HTERT RPE-1 (cell line): ENCODE measurements around the gene WNK3.

Source experiments
- in situ Hi-C: fragments of 300-500 bp; cut with MboI; formaldehyde crosslinking; loops from 4 replicates; pipeline ENCODE4 v1.14.3; 2020; ENCODE audit warnings: low sequenced_read_pairs

Gene WNK3

DNA sequence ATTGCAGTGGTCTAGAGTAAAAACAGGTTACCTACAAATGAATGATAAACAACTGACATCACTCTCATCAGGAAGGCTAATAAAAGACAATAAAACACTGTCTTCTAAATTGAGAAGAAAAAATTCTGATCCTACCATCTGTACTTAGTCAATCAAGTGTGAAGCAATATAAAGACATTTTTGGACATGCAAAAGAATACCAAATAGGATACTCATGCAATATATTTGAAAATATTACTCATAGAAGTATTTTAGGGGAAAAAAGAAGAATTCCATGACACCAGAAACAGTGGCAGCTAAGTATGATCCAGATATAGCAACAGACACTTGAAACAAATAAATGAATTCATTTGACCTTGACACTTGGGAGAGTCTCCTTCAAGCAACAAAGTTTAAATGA is 111.0 kb downstream of the WNK3 start:
- in situ Hi-C loops: no loop called here

DNA sequence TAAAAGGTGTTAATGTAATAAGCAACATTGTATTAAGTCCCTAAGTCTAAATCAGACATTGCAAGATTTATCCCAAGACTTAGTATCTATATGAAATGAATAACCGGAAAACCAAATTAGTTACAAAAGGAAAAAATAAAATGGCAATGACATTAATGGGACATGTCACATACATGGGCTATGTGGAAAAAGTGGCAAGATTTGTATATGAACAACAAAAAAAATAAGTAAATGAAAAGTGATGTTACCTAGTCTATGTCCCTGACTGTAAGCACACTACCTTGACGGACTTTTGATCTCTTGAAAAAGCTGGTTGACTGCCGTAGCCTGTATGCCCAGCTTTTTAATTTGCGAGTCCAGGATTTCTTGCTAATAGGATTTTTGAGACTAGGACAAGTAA is 119.3 kb downstream of the WNK3 start:
- in situ Hi-C loops: no loop called here

DNA sequence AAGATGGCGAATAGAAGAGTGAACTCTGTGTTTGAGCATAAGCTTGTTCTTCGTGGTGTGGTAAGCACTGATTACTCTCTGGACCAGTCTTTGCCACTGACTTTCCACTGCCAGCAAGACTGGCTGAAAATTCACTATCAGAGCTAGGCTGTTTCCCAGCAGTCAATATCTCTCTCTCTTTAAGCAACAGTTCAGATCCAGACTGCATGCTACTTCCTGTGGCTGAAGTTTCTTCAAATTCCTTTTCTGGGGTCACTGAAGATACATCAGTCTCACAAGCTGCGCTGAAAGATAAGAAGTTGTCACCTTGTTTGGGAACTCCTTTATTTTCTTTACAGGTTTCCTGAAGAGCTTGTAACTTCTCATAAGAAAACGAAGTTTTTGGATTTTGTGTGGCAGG is 120.8 kb downstream of the WNK3 start:
- in situ Hi-C loops: no loop called here

DNA sequence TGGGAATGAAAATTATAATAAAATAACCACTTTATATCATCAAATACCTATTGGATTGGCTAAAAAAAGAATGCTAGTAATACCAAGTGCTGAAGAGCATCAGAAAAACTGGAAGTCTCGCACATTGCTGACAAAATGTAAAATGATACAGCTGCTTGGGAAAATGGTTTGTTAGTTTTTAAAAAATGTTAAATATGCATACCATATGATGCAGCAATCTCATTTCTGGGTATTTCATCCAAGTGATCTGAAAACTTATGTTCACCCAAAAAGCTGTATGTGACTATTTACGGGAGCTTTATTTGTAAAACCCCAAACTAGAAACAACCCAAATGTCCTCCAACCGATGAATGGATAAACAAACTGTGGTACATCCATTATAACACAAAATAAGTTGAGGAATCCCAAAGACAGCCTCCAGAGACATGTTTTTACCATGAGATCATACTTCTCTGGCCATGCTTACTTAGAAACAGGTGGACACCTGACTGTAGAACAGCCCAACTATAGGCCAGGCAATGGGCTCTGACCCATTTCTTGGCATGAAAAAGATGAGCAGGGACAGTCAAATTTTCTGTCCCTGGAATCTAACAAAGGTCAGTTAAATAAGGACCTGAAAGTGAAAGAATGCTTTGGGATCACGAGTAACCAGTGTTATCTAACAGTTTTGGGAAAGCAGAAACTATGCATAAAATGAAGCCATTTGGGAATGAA is 127.3 kb downstream of the WNK3 start:
- in situ Hi-C loops: no loop called here

DNA sequence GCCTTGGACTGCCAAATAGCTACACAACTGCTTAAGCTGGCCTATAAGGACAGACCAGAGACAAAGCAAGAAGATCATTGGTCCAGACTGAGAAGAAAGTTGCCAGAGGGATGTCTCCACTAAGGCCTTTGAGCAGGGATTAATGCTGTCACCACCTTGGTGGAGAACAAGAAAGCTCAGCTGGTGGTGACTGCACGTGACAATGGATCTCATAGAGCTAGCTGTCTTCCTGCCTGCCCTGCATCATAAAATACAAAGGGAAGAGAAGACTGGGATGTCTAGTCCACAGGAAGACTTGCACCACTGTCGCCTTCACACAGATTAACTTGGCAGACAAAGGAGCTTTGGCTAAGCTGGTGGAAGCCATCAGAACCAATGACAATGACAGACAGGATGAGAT is 134.3 kb downstream of the WNK3 start:
- in situ Hi-C loops: no loop called here

DNA sequence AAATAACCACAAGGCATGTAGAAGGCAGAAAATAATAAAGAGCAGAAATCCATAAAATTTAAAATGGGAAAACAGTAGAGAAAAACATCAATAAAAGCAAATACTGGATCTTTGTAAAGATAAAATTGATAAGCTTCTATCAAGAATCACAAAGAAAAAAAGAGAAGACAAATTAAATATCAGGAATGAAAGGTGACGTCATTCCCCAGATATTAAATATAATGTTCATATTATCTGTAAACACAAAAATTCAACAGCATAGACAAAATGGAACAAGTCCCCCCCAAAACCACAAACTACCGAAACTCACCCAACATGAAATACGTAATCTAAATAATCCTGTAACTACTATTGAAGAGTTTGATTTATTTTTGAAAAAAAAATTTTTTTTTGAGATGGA is 144.2 kb downstream of the WNK3 start:
- in situ Hi-C loops: no loop called here

DNA sequence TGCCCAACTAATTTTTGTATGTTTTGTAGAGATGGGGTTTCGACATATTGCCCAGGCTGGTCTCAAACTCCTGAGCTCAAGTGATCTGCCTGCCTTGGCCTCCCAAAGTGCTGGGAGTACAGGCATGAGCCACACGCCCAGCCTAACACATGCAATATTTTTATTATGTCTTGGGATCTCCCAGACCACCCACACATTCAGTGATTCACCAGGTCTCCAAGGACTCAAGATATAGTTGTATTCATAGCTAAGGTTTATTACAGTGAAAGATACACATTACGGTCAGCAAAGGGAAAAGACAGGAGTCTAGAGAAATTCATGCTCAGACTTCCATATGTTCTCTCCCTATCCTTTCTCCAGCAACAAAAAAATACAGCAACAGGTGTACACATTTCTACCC is 149.3 kb downstream of the WNK3 start:
- in situ Hi-C loops: no loop called here

DNA sequence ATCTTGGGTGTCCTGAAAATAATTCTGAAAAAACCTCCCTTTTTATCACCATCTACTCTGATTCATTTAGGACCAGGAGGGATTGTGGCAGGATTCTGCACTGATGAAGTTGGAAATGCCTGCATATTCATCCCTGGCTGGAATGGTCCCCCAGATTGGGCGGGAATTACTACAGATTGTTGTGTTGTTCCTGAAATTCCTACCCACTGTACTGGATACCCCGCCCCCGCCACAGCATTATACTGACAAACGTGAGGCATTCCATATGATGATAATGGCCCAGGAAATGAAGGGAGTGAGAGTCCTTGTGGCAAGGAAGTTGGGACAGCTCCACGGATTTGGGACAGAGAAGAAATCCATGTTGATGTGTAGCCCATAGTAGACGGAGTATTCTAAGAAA is 159.6 kb downstream of the WNK3 start:
- in situ Hi-C loops: no loop called here

DNA sequence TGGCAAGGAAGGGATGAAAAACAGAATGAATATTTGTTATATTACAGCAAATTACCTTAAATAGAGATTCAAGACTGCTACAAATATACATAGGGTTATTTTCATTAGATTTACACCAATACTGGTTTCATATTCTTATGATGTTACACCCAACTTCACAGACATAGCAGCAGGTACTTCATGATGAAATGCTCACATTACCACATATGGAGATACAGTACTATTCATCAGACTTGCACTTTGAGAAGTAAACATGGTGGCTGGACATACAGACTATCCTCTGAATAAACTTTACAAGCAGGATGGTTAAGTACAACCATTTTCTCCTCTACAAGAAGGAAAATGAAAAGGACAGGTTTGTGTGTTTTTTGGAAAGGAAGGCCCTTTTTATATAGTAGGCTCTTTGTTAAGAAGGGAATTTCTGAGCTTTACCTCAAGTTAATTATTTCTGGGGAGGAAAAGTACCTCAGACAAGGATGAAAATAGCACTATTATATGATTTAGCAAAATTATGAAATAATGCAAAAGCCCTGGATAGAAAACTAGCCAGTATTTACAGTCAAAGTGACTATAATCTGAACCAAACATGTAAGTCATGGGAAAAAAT is 162.8 kb downstream of the WNK3 start:
- in situ Hi-C loops: no loop called here

DNA sequence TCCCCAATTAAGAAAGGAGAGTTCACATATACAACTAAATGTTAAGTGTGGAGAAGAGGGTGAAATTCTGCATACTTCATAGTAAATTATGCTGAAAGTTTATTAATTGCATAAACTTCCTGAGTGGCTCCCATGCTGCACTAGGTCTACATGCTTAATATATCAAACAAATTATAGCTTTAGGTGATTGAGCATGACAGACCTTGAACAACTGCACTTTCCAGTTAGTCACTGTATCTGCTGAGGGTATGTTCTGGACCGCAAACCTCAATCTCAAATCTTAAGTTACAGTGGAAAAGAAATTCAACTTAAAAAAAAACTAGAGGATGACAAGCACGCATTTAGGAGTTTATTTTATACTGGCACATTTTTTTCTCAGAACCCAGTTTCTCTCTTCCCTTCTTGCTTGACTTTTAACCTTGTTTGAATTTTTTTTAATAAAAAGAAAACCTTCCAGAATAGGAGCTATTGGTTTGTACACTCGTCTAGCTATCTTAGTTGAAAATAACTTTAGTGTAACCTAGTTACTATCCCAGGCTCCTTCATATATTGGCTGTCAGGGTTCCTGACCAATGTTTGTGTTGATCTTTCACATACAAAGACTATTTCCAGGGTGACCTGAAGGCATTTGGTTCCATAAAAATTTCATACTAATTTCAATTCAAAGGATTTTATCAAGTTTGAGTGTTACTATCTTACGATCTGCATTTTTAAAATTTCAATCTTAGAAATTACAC is 164.6 kb downstream of the WNK3 start:
- in situ Hi-C loops: no loop called here

DNA sequence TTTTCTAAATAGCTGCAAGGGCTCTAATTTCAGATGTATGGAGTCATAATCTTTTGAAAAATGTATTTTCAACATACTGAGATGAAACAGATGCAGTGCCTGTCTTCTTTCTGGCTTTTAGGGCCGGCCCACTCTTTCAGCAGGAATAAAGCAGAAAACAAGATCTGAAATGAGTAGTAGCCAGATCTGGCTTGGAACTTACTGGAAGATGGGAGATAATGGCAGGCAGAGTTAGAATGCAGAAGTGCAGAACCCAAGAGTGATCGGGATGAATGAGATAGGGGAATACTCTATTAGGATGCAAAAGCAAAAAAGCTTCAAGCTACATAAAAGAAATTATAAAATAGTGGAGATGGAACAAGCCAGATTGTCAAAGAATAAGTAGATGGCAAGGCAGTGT is 173.4 kb downstream of the WNK3 start:
- in situ Hi-C loops: no loop called here

DNA sequence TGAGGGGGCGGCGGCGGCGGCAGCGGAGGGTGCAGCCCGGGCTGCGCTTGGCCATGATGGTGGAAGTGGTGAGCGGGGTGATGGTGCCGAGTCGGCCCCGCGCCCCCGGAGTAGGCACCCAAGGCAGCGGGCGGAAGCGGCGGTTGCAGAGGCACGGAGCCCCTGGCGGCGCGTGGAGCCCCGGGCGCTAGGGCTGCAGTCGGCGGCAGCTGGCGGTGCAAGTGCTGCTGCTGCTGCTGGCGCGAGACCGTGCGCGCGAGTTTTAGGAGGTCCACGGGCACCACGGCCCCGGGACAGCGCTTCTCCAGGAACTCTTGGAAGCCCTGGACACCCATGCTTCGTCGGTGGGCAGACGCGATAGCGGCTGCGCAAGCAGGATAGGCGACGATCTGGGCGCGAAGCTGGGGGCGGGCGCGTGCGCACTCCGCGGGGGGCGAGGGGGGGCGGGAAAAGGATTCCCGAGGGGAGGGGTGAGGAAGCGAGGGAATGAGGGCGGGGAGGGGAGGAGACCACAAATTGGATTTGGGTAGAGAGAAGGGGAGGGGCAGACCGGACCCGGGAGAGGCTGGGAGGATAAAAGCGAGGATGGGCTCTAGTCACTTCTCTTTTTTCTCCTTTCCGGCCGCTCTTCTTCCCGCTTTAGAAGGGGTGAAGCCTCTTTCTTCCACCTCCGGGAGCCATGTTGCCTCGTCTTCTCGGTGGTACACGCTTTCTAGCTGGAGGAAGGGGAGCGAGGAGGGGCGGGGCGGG is 174.8 kb downstream of the WNK3 start, which contains the start of gene FAM120C:
TSS of gene FAM120C (minus strand) at position 391 of the 750 bp plus-strand sequence. CDS start at position 335, 56 bp downstream.
- in situ Hi-C loops: no loop called here

DNA sequence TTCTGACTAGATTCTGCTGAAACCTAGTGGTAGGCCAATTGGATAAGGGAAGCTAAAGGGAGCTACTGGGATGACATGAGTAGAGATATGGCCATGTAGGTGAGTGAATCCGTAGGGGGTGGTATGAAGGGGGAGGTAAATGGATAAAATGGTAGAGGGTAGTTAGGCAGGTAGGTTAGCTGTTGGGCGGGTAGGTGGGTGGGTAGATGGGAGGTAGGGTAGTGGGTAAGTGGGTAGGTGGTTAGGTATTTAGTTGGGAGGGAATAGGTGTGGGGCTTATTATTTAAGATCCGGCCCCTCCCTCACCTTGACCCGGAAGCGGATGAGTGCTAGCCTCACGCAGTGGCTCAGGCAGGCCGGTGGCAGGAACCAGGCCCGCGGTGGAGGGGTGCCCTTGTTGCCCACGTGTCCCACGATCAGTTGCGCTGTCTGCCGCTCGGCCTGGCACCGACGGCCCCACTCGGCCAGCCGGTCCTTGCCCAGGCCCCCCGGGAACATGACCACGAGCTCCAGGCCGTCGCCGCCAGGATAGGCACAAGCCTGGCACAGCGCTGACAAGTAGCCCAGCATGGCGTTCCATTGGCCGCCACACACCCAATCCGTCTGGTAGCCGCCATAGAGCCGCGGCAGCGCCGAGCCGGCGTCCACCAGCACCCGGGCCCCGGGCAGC is 175.5 kb downstream of the WNK3 start:
- in situ Hi-C loops: no loop called here

DNA sequence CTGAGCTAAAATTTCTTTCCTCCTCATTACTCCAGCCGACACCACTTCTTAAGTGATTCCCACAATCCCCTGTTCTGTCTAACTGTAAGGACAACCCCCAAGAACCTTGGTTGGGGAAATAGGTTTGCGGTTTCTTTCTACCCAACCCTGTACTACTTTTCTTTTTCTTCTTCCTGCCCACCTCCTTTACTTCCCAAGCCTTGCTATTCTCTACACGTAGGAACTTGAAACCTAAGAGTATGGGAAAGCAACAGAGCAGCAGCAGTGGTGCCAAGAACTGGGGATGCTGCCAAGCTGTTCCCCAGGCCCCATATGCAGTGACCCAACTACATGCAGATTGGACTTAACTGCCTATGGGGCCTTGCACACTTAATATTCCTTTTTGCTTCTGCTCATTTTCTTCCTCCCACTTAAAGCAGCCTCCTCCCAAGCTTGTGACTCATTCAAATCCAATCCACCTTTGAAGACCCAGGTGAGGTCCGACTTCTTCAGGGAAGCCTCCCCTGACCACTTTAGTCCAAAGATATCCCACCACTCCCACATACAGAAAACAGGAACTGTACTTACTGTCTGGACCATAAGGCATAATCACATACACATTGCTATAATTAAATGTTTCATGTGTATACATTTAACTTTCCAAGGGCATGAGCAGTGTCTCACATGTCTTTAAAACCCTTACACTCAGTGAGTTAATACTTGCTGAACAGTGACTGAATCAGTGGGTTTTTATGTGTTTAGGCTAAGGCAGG is 176.5 kb downstream of the WNK3 start:
- in situ Hi-C loops: no loop called here

DNA sequence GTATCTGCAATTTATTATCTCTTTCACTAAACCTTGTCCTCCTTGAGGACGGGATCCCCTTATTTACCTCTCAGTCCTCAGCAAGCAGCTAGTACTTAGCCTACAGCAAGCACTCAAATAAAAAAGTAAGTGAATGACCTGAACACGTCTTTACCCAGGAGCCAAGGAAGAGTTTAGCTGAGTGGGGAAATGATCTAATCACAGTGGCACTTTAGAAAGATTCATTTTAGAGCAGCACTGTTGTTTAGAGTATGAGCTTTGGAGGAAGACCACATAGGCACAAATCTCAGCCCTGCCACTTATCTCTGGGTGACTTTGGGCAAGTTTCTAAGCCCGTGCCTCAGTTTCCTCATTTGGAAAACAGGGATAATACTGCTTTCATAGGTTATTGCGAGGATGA is 177.4 kb downstream of the WNK3 start:
- in situ Hi-C loops: no loop called here

DNA sequence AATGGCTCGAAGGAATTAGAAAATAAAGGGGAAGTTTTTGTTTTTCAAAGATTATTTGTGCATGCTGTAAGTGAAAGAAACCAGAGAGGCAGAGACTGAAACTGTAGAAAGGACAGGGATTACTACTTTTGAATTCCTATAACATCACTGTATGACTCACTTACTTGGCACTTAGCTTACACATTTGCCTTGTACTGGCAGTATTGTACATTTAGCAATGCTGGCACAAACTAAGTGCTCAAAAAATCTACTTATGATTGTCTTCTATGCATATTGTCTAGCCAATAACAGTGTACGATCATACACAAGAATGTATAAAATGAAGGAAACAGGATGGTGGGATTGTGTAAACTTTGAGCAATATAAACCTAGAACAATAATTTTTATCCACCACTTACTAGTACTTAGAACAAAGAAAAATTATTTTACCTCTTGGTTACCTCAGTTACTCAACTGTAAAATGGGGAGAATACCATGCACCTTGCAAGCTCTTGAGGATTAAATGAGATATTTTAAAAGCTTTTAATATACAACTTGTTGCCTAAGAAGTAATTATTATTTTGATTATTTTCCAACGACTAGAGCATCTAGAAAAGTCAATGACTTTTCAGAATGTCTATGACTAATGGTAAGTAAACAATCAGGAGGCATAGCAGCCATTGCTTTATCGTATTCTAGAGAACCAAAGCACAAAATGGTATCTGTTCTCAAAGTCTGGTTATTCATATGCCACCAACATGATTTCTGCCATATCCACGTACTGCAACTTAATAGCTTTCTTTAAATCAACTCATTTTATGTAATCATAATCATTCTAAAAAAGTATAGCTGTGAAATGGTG is 179.5 kb downstream of the WNK3 start:
- in situ Hi-C loops: no loop called here

DNA sequence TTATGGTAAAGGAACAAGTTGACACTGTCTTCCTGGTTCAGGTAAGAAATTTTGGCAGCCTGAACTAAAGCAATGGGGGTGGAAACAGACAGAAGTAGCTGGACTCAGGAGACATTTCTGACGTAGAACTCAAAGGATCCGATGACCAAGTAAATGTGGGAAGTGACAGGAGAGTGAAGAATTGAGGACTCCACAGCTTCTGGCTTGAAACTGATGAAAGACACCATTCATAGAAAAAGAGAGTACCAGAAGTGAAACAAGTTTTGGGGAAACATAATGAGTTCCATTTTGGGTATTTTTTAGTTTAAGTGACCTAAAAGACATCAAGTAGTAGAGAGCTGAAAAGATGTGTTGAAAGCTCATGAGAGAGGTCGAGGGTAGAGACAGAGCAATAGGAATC is 180.5 kb downstream of the WNK3 start:
- in situ Hi-C loops: no loop called here

DNA sequence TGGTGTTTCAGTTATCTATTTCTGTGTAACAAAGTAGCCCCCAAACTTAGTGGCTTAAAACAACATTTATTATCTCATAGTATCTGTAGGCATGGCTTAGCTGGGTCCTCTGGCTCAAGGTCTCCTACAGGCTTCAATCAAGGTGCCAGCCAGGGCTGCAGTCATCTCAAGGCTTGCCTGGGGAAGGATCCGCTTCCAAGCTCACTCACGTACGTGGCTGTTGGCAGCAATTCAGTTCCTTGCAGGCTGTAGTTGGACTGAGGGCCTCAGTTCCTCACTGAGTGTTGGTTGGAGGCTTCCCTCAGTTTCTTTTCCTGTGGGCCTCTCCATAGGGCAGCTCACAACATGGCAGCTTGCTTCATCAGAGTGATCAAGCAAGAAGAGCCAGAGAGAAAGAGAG is 184.1 kb downstream of the WNK3 start:
- in situ Hi-C loops: no loop called here

DNA sequence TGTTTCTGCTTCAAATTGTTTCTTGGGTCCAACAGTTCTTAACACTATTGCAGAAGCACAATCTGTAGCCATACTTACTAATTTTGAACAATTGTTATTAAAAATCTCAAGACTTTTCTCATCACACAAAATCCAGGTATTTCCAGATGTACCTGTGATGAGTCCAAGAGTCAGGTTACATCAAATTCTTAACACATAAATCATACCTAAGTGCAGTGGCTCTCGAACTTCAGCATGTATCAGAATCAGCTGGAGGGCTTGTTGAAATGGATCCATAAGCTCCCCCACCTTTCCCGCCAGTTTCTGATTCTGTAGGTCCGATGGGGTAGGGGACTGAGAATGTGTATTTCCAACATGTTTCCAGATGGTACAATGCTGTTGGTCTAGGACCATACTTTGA is 185.4 kb downstream of the WNK3 start:
- in situ Hi-C loops: no loop called here
